AML-193 (cell line): ENCODE results near the gene KRTAP22-2.

Experiments
- DNase-seq, 2 experiments: peaks; one replicate each; lab custom pipeline; 2025; lab: John Stamatoyannopoulos, UW

The KRTAP22-2 gene

DNA sequence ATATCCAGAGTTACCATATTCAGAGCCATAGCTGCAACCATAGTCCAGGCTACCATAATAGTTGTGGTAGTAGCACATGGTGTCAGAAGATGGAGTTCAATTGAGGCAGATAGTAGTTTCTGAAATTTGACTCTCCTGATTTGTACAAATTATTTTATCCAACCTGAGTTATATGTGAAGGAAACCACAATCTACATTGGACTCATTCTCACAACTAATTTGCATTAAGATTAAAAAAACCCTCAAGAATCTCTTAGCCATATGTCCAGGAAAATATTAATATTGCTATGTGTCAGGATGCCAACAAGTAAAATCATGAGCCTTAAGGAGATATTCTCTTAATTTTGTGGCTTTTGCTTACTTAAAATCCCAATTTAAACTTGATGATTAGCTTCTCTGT, at the start of gene KRTAP22-2:
TSS of gene KRTAP22-2 (minus strand) at position 101 of the 400 bp plus-strand sequence.
- DNase-seq, result no peak

GRCh38 chr21:30638686-30639085, 48.5 kb upstream of the KRTAP22-2 start:
- DNase-seq, result no peak

DNA sequence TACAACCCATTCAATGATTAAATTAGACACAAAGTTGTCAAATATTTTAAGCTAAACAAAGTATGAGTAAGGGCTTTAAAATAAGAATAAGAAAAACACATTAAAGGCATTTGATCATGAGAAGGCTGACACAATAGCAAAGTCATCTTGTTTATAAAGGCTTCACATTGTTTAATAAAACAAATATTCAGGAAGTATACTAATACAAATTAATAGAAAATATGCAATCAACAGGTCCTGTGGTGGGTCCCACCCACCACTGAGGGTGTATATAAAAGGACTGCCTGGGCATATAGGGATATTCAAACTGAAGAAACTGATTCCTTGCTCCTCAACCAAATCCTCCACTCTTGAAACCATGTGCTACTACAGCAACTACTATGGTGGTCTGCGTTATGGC, 44.7 kb upstream of the KRTAP22-2 start, which contains the start of gene KRTAP20-2:
TSS of gene KRTAP20-2 (plus strand) at position 301 of the 400 bp plus-strand sequence. CDS start at position 359, 58 bp downstream.
- no peak for DNase-seq

DNA sequence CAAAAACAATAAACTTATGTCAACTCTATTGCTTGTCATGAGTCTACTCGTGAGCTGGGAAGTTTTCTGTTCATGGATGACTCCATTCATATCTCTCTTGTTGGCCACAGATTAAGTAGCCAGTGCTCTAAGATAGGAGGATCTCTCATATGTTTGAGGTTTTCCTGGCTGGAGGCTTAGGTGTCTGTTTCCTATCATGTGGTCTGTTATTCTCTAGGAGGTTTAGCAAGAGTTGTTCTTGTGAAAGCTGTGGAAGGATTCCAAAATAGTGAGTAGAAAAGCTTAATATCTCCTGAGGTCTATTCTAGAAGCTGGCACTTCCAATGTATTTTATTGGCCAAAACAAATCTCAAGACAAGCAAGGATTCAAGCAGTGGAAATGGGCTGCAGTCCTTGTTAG, 39.0 kb upstream of the KRTAP22-2 start:
- no peak for DNase-seq

GRCh38 chr21:30628109-30628508, 37.9 kb upstream of the KRTAP22-2 start:
- no peak for DNase-seq

DNA sequence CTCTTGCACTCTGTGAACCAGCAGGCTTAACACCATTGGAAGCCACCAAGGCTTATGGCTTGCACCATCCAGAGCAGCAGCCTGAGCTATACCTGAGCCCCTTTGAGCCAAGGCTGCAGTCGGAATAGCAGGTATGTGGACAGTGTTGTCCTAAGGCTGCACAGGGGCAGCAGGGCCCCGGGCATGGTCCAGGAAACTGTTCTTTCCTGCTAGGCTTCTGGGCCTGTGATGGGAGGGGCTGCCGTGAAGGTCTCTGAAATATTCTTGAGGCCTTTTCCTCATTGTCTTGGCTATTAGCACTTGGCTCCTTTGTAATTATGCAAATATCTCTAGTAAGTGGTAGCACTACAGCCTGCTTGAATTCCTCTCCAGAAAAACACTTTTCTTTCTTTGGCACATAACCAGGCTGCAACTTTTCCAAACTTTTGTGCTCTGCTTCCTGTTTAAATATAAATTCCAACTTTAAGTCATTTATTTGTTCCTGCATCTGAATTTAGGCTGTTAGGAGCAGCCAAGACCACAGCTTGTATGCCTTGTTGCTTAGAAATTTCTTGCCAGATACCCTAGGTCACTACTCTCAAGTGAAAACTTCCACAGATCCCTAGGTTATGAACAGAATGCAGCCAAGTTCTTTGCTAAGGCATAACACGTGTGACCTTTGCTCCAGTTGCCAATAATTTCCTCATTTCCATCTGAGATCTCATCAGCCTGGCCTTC, 35.4 kb upstream of the KRTAP22-2 start:
- DNase-seq, result no peak

DNA sequence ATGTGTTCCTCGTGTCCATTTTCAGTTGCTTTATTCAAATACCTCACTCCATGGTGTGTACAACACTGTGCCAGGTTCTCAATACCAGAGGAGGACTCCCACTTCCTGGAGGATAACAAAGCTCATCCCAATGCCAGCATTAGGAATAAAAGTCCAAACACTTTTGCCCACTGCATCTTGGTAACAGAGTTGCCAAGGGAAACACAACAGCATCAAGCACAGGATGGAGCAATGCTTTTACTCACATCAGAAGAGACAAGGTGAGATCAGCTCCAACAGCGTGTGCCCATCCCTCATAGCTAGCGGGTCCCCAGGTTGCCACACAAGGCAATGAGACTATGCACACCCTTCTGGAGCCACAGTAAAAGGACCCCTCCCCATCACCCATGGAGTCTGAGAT, 33.2 kb upstream of the KRTAP22-2 start:
- no peak for DNase-seq

DNA sequence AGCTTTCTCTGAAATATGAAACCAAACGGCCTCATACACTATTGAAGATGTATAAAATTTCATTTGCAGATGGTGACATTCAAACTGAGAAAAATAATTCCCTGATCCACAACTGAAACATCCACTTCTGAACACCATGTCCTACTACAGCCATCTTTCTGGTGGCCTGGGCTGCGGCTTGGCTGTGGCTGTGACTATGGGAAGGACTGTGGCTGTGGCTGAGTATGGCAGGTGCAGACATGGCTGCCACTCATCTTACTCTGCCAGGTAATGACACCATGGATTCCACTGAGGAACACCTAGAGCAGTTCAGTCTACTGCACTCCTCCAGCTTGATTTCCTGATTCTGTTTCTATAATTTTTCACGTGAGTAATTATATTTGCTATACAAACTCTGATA, 30.3 kb upstream of the KRTAP22-2 start, which contains the start of gene KRTAP20-4:
TSS of gene KRTAP20-4 (plus strand) at position 106 of the 400 bp plus-strand sequence.
- DNase-seq, result no peak

DNA sequence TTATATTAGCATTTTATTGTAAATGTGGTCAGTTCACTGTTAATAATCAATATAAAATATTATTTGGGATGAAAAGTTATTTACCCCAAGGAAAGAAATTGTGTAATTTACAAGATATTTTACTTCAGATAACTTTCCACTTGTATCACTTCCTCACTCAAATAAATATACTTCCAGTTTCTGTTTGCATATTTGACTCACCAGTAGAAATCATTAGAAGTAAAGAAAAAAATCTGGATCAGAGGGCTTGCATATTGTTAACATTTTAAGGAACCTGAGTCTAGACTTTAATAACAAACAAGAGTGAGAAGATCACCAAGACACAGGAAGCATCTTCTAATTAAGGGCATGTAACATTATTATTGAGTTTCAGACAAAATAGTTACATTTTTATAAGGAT, 29.9 kb upstream of the KRTAP22-2 start:
- DNase-seq, result no peak

GRCh38 chr21:30616125-30616524, 25.9 kb upstream of the KRTAP22-2 start, which contains the start of gene KRTAP20-1:
KRTAP20-1 (plus strand) TSS chr21:30616425; CDS start chr21:30616455, 30 bp downstream.
- no peak for DNase-seq

- DNase-seq, result no peak
These were observed 25.0 kb upstream of the KRTAP22-2 start for GRCh38 chr21:30615199-30615598.

GRCh38 chr21:30613836-30614235, 23.6 kb upstream of the KRTAP22-2 start, which contains the start of gene KRTAP6-1:
KRTAP6-1 (minus strand) TSS chr21:30613930; CDS start chr21:30613904, 26 bp downstream.
- DNase-seq, result no peak

DNA sequence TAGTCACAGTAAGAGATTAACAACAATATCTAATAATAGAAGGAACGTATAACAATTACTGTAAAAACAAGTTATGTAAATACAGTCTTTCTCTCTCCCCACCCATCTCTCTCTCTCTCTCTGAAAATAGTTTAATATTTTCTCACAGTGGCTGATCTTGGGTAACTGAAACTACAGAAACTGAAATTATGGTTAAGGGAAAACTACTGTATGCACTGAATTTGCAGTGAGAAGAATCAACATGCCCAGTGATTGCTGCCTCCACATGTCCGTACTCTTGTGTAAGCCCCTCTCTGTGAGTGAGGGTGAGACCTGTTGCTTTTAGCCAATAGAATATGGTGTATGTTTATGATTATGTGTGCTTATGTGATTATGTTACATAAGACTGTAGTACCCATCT, 21.9 kb upstream of the KRTAP22-2 start:
- no peak for DNase-seq

- DNase-seq, result no peak
These were observed 15.8 kb upstream of the KRTAP22-2 start for GRCh38 chr21:30605968-30606367.

- DNase-seq, result no peak
These were observed 10.6 kb upstream of the KRTAP22-2 start, which contains the start of gene KRTAP22-1 for GRCh38 chr21:30600787-30601186. KRTAP22-1 (plus strand) TSS chr21:30601087.

DNA sequence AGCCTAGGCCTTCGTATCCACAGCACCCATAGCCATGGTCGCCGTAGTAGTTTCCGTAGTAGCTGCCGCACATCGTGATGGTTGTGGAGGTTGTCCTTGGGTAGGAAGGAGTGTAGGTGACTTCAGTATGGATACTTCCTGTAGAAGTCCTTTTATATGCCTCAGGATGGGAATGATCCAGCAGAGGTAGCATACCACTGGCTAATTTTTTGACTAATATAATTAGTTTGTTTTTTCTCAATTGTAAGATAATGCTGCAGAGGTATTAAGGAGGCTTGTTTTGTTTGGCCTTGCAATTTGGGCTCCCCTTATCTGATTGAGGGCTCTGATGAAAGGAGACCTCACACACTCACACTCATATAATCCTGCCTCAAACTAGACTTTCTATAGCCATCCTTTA, 8.6 kb upstream of the KRTAP22-2 start, which contains the start of gene KRTAP6-2:
TSS of gene KRTAP6-2 (minus strand) at position 101 of the 400 bp plus-strand sequence. CDS start at position 73, 28 bp downstream.
- no peak for DNase-seq

- DNase-seq, result no peak
These were observed 1.9 kb upstream of the KRTAP22-2 start, which contains the start of gene KRTAP6-3 for GRCh38 chr21:30592140-30592539. KRTAP6-3 (plus strand) TSS chr21:30592440; CDS start chr21:30592446, 6 bp downstream.

GRCh38 chr21:30582870-30583269, 7.3 kb downstream of the KRTAP22-2 start:
- no peak for DNase-seq

DNA sequence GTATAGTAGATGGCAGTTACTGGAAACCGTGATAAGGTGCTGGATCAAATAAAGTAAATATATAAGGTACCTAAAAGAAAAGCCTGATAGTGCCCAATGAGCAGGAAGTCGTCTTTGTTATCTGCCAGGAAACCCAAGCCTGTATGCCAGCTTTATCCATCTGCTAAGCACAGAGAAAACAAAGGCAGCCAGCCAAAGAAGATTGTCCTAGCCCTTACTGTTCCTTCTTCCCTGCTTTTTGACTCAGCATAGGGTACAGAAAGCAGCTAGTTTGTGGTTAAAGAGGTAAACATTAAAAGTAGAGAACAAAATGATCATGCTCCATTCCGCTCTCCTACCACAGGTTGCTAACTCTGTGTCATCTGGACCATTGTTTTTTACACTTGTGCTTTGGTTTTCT, 10.1 kb downstream of the KRTAP22-2 start:
- no peak for DNase-seq

DNA sequence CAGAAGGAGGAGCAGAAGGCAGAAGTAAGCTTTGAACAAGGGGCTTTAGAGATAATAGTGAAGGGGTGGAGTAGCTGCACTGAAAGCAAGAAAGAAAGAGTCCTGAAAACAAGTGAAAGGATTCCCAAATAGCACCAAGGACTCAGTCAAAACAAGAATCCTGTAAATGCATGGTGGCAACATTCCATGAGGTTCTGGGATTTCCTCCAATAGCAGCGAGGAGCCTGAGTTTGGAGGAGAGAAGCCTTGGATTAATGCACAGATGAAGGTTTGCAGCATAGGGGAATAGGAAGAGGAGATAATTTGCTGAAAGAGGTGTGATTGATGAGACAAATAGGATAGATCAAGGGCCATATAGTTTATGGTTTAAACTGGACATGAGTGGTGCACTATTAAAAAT, 10.9 kb downstream of the KRTAP22-2 start:
- no peak for DNase-seq

DNA sequence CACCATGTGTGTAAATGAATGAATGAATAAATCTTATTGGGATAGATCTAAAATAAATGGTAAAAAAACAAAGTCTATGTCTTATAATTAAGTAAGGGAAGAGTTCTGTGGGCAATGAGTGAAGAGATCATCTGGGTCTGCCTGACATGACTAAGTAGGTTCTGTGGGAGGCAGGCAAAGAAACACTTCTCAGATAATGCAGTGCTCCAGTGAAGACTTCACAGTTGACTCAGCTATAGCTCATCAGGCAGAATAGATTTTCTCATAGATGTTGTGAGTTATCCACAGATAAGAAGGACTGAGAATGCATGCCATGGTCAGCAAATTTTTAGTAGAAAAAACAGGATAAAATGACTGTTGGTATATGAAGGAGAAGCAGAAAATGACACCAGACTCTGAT, 12.4 kb downstream of the KRTAP22-2 start:
- DNase-seq, result no peak

DNA sequence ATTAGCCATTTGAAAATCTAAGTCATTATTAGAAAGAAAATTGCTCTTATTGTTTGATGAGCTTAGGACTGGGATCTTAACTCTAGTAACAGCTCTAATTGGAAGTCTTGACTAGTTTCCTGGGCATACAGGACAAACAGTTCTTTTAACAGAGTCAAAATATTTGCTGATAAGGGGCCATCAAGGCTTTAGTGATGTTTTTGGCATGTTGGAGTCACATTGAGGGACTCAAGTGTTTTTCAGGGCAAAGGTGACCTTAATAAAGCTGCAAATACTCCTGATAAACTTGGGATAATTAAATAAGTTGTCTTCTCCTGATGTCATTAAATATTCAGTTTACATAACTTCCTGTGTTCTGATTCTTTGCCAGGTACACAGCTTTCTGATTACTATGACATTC, 22.6 kb downstream of the KRTAP22-2 start:
- DNase-seq, result no peak

- no peak for DNase-seq
These were observed 26.6 kb downstream of the KRTAP22-2 start for GRCh38 chr21:30563630-30564029.
